GF-D8 (cell line): ENCODE measurements around the gene AUNIP.
"Not testable (repeated sequence)": the region's sequence is repeated elsewhere in the genome, so short reads cannot be mapped to it uniquely, and the experiment has no call there.

ENCODE experiments used
- DNase-seq: peaks from one replicate; lab custom pipeline; 2025; lab: John Stamatoyannopoulos, UW

Gene AUNIP

DNA sequence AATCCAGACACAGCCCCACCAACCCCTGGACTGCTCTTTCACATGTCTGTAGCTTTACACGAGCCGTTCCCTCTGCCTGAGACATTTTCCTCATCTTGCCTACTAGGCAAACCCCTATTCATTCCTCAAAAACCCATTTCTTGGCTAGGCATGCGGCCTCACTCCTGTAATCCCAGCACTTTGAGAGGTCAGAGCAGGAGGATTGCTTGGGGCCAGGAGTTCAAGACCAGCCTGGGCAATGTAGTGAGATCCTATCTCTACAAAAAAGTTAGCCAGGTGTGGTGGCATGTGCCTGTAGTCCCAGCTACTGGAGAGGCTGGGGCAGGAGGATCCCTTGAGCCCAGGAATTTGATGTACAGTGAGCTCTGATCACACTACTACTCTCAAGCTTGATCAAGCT is 5.2 kb upstream of the AUNIP start:
- no peak for DNase-seq

DNA sequence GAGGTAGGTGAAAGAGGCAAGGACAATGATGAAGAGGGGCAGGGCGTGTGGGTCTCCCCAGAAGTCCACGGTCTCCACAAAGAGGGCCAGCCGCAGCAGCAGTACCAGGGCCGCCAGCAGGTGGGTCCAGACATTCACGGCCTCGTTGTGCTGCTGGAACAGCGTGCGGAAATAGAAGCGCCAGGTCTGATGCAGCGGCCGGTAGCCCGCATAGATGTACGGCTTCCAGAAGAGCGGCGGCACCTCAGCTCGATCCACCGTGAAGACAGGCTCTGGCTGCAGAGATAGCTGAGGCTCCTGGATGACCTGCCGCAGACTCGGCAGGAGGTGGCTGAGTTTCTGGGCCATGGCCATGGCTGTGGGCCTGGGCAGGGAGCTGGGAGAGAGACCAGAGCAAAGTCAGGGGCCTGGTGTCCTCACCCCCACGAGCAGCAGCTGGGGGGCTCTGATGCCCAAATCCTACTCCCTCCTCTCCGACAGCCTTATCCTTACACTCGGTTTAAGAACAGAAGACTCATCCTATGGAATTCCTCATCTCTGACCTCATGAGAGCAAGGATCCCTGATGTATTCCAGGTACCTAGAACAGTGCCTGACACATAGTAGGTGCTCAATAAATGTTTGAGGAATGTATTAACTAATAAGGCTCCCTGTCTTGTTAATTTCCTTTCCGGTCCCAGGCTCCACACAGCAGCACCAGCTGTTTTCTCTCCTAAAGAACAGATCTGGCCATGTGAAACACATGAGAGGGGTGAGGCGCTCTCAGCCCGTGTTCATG is 4.4 kb upstream of the AUNIP start:
- DNase-seq = no peak

DNA sequence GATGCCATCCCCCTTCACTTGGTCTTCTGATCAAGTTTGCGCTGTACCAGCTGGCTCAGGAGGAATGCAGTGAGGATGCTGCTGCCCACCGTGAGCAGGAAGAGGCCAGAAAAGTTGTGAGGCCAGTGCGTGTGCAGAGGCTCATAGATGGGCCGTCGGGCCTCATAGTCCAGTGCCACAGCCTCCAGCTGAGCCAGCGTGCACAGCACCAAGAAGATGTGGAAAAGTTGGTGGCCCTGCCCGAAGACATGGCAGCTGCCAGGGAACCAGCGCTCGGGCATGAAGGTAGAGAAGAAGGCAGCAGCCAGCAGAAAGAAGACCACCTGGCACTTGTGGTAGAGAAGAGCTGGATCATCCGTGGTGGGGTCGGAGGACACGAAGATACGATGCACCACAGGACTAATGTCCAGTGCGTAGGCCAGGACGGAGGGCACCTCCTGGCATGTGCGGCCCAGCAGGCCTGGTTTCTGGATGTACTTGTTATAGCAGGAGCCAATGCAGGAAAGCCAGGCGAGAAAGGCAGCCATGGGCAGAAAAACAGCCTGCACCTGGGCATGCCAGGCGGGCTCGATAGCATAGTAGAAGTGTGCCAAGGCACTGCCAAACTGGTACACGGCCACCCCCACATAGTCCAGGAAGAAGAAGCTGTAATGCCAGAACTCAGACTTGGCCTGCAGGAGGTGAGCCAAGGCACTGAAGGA is 3.7 kb upstream of the AUNIP start:
- DNase-seq = no peak

DNA sequence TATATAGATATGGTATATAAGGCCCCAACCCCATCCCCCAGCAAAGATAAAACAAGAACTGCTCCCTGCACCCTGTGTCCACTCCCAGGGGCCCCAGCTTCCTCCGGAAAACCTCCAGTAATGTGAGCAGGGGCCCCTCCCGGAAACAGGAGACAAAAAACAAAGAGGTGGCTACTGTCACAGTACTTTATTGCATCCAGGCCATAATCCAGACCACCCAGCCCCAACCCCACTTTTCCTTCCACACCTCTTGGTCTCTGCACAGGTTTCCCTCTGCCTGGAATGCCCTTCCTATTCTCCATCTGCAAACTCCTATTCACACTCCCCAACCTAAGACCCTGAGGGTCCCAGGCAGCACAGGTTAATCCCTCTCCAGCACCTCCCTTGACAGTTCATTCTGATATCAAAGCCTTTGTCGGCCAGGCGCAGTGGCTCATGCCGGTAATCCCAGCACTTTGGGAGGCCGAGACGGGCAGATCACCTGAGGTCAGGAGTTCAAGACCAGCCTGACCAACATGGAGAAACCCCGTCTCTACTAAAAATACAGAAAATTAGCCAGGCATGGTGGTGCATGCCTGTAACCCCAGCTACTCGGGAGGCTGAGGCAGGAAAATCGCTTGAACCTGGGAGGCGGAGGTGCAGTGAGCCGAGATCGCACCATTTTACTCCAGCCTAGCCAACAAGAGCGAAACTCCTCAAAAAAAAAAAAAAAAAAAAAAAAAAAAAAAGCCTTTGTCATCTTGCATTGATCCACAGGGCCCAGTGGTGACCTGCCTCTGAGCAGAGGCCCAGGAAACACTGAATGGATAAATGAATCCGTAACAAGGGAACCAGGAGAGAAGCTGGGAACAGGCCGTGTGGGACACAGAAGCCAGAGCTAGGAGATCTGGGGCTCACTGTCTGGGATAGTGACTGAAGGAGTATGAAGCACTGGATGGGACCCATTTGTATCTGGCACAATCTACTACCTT is 2.3 kb upstream of the AUNIP start:
- peak; percentile 74 for DNase-seq

DNA sequence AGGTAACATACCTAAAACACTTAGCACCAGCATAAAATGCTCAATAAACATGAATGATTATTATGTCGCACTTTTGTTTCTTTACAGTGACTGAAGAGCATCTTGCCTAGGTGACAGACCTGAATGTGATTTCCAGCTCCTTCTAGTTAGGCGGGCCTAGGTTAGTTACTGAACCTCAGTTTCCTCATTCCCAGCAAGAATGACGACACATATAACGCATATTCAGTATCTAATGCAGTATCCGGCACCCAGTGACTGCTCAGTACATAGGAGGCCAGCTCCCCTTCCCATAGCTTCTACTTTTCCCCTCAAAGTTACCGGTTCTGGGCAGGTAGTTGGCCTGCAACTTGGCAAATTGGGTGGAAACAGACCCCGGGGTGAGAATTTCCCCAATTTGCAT is 763 bp downstream of the AUNIP start:
- DNase-seq = peak; percentile 6

DNA sequence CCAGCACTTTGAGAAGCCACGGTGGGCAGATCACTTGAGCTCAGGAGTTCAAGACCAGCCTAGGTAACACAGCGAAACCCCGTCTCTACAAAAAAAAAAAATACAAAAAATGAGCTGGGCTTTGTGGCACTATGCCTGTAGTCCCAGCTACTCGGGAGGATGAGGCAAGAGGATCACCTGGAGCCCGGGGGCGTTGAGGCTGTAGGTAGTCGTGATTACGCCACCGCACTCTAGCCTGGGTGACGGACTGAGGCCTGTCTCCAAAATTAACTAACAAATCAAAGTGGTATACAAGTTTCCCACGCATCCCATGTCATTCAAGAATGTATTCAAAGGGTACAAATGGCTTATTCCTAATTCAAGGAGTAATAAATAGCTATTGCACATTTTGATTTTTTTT is 2.4 kb downstream of the AUNIP start:
- DNase-seq = no peak

DNA sequence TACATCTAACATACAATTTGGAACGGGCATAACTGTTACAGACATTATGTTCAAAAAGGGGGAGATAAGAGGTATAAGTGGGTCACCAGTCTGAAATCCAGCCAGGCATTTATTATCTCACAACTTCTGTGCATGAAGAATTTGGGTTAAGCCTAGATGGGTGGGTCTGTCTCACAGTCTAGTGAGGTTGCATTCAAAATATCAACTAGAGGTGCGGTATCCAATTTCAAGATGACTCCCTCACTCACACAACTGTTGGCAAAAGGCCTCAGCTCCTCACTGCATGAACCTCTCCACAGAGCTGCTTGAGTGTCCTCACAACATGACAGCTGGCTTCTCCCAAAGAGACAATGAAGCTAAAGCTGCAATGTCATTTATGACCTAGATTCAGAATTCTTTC is 4.7 kb downstream of the AUNIP start:
- DNase-seq = no peak

DNA sequence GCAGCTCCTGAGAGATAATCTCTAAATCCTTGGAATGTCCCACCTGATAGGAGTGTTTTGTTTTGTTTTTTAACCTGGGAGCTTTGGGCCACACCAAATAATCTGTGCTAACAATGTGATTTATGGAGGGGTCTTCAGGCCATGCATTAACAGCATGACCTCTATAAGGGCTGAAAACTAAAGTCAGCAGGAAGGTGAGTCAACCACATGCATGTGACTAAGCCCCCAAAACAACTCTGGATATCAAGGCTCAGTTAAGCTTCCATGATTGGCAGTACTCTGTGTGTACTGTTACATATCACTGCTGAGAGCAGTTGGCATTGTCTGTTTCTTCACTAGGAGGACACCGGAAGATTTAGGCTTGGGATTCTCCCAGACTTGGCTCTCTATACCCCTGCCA is 10.7 kb downstream of the AUNIP start:
- no peak for DNase-seq

DNA sequence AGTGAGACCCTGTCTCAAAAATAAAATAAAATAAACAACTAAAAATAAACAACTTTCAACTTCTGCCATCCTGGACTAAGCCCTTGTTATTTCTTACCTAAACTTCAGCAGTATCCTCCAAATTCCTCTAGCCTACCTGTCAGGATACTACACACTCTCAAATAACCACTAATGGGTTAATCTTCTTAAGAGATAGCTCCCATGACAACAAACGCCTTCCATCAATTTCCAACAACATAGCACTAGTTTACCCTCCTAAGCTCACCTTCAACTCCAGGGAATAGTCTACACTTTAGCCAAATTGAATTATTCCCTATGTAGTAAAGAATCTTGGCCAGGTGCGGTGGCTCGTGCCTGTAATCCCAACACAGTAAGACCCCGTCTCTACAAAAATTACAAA is 11.3 kb downstream of the AUNIP start:
- DNase-seq = no peak

DNA sequence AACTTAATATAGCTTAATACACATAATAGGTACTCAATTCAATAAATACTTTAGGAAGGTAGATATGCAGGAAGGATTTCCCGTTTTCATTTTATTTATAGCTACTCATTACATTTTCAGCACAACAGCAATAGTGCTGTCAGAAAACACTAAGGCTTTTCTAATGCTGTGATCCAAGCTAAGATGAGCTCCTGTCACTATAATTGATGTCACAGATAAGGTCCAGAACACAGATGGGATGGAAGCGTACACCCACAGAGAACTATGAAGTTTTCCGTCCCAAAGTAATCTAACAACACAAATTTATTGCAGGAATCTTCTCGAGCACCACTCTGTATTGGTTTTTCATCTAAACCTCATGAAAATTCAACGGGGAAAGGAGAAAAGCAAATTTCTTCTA is 13.6 kb downstream of the AUNIP start:
- DNase-seq = no peak

DNA sequence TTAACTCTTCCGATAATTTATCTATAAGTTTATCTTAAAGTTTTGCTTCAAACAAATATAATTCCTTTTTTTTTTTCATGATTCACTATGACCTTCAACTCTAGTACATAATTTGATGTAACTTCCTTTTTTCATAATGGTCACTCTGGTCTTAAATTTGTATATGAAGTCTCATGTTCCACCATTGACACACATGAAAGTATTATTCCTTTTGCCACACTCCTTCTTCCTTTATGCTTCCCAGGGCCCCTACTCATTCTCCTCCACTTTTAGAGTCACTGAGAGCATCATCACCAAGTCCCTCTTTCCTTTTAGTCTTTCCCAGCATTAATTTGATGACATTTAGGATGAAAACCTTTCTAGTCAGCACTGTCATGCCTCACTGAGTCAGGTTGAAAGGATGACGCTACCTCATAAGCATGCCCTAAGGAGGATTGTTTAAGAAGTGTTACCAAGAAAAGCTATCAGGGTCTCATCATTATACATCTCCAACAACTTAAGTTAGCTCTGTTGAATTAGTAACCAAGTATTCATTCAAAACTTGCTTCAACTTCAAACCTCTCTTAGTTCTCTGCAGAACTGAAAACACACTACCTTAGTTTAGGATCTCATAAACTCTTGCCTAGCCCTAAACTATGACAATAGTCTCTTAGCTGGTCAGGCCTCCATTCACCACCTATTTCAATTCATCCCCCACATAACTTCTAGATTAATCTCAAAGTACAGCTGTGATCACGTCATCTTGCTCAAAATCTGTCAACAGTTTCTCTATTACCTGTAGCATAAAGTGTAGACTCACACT is 14.5 kb downstream of the AUNIP start:
- DNase-seq = no peak

DNA sequence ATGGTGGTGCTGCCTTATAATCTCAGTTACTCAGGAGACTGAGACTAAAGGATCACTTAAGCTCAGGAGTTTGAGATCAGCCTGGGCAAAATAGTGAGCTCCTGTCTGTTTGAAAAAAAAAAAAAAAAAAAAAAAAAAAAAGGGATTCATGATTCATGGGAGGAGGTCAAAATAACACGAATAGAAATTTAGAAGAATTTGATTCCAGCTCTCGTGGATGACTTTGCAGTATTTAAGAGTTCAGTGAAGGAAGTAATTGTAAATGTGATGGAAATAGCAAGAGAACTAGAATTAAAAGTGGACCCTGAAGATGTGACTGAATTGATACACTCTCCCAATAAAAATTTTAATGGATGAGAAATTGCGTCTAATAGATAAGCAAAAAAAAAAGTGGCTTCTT is 15.8 kb downstream of the AUNIP start:
- DNase-seq = no peak

DNA sequence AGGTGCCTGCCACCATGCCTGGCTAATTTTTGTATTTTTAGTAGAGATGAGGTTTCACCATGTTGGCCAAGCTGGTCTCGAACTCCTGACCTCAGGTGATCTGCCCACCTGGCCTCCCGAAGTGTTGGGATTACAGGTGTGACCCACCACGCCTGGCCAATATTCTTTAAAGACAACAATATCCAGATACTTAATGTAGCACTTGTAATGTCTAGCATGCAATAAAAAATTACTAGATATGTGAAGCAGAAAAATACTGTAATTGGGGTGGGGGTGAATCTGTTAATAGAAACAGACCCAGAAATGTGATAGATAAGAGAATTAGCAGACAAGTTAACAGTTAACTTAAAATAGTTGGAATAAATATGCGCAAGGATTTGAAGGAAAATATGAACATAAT is 19.4 kb downstream of the AUNIP start:
- DNase-seq = not testable (repeated sequence)

DNA sequence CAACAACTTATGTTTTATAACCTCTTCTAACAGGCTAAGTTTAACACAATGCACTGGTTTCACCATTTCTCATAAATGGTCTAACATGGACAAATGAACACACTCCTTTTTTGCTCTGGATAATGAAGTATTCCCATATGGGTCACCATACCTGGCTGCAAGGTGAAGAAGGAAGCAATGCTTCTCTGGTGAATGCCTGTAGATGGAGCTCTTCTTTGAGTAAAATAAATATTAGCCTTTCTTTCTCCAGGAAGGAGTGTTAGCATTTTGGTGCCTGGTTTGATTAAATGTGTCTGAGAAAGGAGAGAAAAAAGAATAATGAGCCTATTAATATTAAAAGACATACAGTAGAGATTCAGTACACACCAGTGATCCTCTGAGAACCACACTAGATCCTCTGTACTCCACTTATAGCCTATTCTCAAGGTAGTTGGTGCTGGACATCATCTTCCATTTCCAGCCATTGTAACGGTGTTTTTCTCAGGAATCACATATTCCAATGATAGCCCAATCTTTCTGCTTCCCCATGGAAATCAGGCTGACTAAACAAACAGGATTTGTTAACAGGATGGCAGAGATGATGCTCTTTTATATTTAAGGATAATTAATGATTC is 21.9 kb downstream of the AUNIP start:
- no peak for DNase-seq

DNA sequence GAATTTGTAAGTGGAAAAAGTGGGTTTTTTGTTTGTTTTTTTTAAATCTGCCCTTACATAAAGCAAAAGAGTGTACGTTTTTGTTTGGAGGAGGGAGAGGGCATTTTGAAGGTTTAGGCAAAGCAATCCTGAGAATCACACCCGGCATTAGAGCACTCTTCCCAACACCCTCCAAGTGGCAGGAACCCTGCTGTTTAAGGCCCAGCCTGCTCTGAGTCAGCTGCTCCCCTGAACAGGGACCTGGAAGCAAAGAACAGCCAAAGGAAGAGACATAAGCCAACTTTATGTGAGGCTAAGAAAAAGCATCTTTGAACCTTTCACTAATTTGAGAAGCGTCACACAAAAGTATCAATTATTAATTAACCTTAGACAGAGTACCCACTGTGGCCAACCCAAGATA is 22.6 kb downstream of the AUNIP start:
- DNase-seq = no peak

DNA sequence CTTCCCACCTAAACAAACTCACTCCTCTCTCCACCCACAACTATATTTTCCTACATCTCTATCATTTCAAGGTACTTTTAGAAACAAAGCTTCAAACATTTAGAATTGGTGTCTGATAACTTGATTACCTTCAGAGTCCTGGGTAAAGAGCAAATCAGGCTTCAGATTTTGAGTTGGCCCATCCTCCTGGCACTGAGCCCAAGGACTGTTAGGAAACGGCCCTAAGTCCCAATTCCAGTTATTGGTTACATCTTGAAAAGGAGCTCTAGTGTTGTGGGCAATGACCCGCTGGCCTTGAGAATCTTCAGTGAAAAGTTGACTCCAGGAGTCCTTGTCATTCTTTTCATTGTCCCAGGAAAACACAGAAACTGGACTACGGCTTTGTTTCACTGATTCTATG is 24.4 kb downstream of the AUNIP start:
- DNase-seq = no peak

DNA sequence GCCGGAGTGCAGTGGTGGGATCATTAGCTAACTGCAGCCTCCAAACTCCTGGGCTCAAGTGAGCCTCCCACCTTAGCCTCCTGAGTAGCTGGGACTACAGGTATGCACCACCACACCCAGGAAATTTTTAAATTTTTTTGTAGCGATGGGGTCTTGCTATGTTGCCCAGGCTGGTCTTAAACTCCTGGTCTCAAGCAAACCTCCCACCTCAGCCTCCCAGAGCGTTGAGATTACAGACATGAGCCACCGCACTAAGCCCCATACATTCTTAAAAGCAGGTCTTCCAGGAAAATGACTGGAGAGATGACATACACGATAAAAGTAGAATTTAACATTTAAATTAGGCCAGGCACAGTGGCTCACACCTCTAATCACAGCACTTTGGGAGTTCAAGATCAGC is 26.1 kb downstream of the AUNIP start:
- no peak for DNase-seq

DNA sequence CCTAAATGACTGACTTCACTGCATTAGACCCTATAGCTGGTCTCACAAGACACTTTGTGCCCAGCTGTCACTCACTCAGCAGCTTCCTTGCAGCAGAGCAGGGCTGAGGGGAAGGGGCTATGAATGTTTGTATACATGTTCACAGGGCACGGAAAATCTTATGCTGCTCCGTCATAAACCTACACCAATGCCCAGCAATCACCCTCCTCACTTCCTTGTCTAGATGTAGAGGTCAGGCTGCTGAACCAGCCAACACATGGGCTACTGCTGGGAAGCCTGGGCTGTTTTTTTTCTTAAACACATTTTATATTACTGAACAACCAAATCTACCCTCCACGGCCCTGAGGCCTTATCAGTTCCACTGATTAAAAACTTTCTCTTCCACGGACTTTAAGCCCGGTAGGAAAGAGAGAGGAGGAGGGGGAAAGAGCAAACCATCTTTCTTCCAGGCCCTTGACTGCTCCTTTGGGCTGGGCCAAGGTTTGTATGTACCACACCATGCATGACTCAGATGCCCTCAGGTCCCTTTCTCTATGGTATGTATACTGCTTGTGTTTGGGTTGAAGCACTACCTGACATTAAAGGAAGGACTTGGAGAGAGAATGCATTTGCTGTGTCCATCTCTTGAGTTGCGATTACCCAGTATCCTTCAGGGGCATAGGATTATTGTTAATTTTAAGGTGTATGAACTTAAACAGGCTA is 26.8 kb downstream of the AUNIP start:
- peak; percentile 33 for DNase-seq

DNA sequence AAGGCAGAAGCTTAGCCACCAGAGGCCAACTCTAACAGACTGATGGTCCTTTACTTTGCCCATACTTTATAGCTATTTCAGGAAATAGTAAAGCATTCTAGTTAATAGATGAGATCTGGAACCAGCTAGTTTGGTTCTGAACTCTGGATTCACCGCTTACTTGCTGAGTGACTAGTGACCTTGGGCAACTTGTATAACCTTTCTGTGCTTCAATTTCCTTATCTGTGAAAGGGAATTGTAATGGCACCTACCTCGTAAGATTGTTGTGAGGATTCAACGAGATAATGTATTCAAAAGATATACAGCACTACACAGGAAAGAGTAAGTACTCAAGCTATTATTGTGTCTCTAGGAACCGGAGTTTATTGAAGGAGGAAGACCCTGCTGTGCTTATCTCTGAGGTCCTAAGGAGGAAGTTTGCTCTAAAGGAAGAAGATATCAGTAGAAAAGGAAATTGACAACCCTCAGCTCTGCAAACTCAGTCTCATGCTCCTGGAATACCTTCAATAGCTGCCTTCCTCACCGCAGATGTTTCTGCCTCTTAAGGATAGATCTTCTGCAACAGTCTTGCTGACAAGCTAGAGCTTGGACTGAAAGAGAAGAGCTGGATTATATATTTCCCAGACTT is 27.6 kb downstream of the AUNIP start:
- DNase-seq = peak; percentile 95

DNA sequence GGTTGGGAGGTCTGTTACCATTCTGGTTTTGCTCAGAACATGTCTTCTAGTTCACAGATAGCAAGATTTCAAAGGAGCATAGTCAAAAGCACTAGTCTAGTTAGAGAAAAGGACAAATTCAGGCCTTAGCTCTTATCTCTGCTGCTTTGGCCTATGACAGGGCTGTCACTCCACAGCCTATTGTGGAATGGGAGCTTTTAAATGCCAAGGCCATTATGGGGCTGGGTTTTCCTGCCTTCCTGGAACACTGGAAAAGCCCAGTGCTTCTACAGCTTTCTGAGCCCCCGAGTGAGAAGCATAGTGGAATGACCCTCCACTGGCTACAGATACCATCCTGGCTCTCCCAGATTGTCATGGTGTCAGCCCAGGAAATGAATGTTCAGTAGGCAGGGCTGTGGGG is 30.2 kb downstream of the AUNIP start:
- DNase-seq = no peak
